CD14-positive monocyte (primary cell): ENCODE data around the gene CD93. TPM values are rescaled to one million over a fixed set of nuclear protein-coding genes. Genes with fewer than 3 reads are reported as not detected.

Experiments
- DNase-seq, 3 donors: peaks; one replicate each; pipeline ENCODE4 v3.0.0-alpha.2; 2011 to 2022
- H2AFZ ChIP-seq: 2 replicates; pipeline ENCODE4 v1.6.0; 2012; ENCODE audit warnings: mild to moderate bottlenecking, low read depth, low read length, inconsistent platforms; ENCODE audit not compliant: insufficient read depth, poor library complexity, severe bottlenecking
- H3K27ac ChIP-seq, 2 donors: 1 replicate in 1 of 2; 2 replicates in 1 of 2; pipeline ENCODE4 v1.5.1; 2012 to 2013; ENCODE audit warnings: low read length in 2 of 2, control low read depth in 1 of 2, inconsistent platforms in 1 of 2, low read depth in 1 of 2, mild to moderate bottlenecking in 1 of 2
- H3K27me3 ChIP-seq, 2 donors: one replicate each; pipeline versions ENCODE4 v1.6.0 to v1.6.1; 2011 to 2013; ENCODE audit warnings: low read length in 2 of 2; ENCODE audit not compliant: control insufficient read depth in 2 of 2, insufficient read depth in 2 of 2
- H3K36me3 ChIP-seq, 2 donors: replicated peaks in 1 of 2; 1 replicate in 1 of 2; 2 replicates in 1 of 2; pipeline versions ENCODE4 v1.5.1 to v1.6.1; 2012 to 2013; ENCODE audit warnings: low read length in 2 of 2, control low read depth in 1 of 2, inconsistent platforms in 1 of 2, mild to moderate bottlenecking in 1 of 2; ENCODE audit not compliant: insufficient read depth in 2 of 2, control insufficient read depth in 1 of 2
- H3K4me1 ChIP-seq, 2 donors: 1 replicate in 1 of 2; 2 replicates in 1 of 2; pipeline versions ENCODE4 v1.5.1 to v1.6.1; 2012 to 2013; ENCODE audit warnings: low read length in 2 of 2, control low read depth in 1 of 2, inconsistent platforms in 1 of 2, mild to moderate bottlenecking in 1 of 2, moderate library complexity in 1 of 2; ENCODE audit not compliant: insufficient read depth in 2 of 2, control insufficient read depth in 1 of 2
- H3K4me2 ChIP-seq: replicated peaks from 2 replicates; pipeline ENCODE3; 2012; ENCODE audit warnings: low read length, moderate library complexity, mild to moderate bottlenecking; ENCODE audit not compliant: poor library complexity, severe bottlenecking; ENCODE audit errors: extremely low read depth
- H3K4me3 ChIP-seq, 3 experiments: fragments of 200-600 bp in 1 of 3; sonication (generic) in 1 of 3; replicated peaks in 1 of 3; 1 replicate in 2 of 3; 2 replicates in 1 of 3; pipeline ENCODE4 v1.5.1; 2011 to 2013; ENCODE audit warnings: low read length in 3 of 3, mild to moderate bottlenecking in 3 of 3, control low read depth in 2 of 3, low read depth in 2 of 3, inconsistent platforms in 1 of 3, moderate library complexity in 1 of 3
- H3K79me2 ChIP-seq: 2 replicates; pipeline ENCODE4 v1.6.0; 2012; ENCODE audit warnings: mild to moderate bottlenecking, control low read depth, inconsistent platforms, low read length, moderate library complexity; ENCODE audit not compliant: insufficient read depth
- H3K9ac ChIP-seq: 2 replicates; pipeline ENCODE4 v1.6.0; 2017; ENCODE audit warnings: low read length, mild to moderate bottlenecking; ENCODE audit not compliant: insufficient read depth, poor library complexity, severe bottlenecking
- H3K9me3 ChIP-seq, 2 donors: replicated peaks in 1 of 2; 1 replicate in 1 of 2; 2 replicates in 1 of 2; pipeline versions ENCODE4 v1.5.1 to v1.6.1; 2012 to 2013; ENCODE audit warnings: low read length in 2 of 2, control low read depth in 1 of 2; ENCODE audit not compliant: control insufficient read depth in 1 of 2, insufficient read depth in 1 of 2
- H4K20me1 ChIP-seq: 2 replicates; pipeline ENCODE4 v1.6.0; 2012; ENCODE audit warnings: mild to moderate bottlenecking, low read length, control low read depth, moderate library complexity; ENCODE audit not compliant: insufficient read depth
- H3K27ac Mint-ChIP-seq, 7 donors: one replicate each; pipeline ENCODE4 v1.8.0; 2020; ENCODE audit warnings: mild to moderate bottlenecking in 7 of 7, mixed read lengths in 7 of 7, moderate library complexity in 6 of 7, inconsistent platforms in 2 of 7
- H3K27me3 Mint-ChIP-seq, 3 donors: one replicate each; pipeline ENCODE4 v1.8.0; 2021 to 2022; ENCODE audit warnings: low read depth in 3 of 3, mild to moderate bottlenecking in 3 of 3, mixed read lengths in 3 of 3, moderate library complexity in 3 of 3, inconsistent platforms in 1 of 3
- H3K36me3 Mint-ChIP-seq, 2 donors: one replicate each; pipeline ENCODE4 v1.8.0; 2020; ENCODE audit warnings: mixed read lengths in 2 of 2, inconsistent platforms in 1 of 2, mild to moderate bottlenecking in 1 of 2
- H3K4me1 Mint-ChIP-seq: one replicate; pipeline ENCODE4 v1.8.0; 2020; ENCODE audit warnings: mild to moderate bottlenecking, mixed read lengths
- H3K4me3 Mint-ChIP-seq, 2 donors: one replicate each; pipeline ENCODE4 v1.8.0; 2020; ENCODE audit warnings: mild to moderate bottlenecking in 2 of 2, mixed read lengths in 2 of 2, moderate library complexity in 1 of 2
- H3K9me3 Mint-ChIP-seq, 7 donors: one replicate each; pipeline ENCODE4 v1.8.0; 2020 to 2022; ENCODE audit warnings: mixed read lengths in 7 of 7, mild to moderate bottlenecking in 6 of 7, moderate library complexity in 6 of 7, inconsistent platforms in 2 of 7
- CTCF ChIP-seq: fragments of 200-600 bp; IDR thresholded peaks from one replicate; pipeline ENCODE4 v1.8.0; 2022; ENCODE audit warnings: antibody characterized with exemption, mild to moderate bottlenecking
- WGBS: methylation state at CpG from one replicate; pipeline ENCODE4 v1.1.5; 2013; ENCODE audit warnings: missing lambda C conversion rate; ENCODE audit not compliant: insufficient coverage; 5-methylcytosine and 5-hydroxymethylcytosine counted together
- intact Hi-C, 2 donors: fragments of 100-400 bp; cut with micrococcal nuclease; formaldehyde crosslinking; loops; one replicate each; pipeline versions ENCODE4 v1.15.0 to v1.15.1; 2023
- polyA plus RNA-seq, 3 donors: library from polyadenylated mRNA; depleted of rRNA in 1 of 3; unstranded in 2 of 3; stranded (reverse) in 1 of 3; fragments of 300-500 nt in 2 of 3; fragments of >200 nt in 1 of 3; fragmentation: Illumina TruSeq in 2 of 3; gene quantifications; 1 replicate in 2 of 3; 2 replicates in 1 of 3; pipeline ENCODE4 v1.2.3, GENCODE V29; 2012 to 2021

Gene CD93
- polyA plus RNA-seq, 3 donors, result 26.0 to 170 (median 48.9) TPM

- no peaks in the 10 kb centered on the region for H3K79me2 ChIP-seq
- peaks cover 50 to 61% of the 10 kb centered on the region in 2 donors for H3K36me3 Mint-ChIP-seq
- no peaks in the 10 kb centered on the region for H3K9me3 ChIP-seq
- H3K4me3 Mint-ChIP-seq, result no peak overlapping the region
- no peaks in the 10 kb centered on the region for H3K4me1 ChIP-seq
- H2AFZ ChIP-seq, result no peak overlapping the region
- TF ChIP-seq CTCF, result no peak
- no CpG with 5 or more reads among the region's 3 CpGs for WGBS
- peaks cover 17 to 39% of the 10 kb centered on the region in 2 donors for H3K36me3 ChIP-seq
- peaks cover 4% of the 10 kb centered on the region for H3K4me1 Mint-ChIP-seq
- no peak overlapping the region for H3K4me2 ChIP-seq
- DNase-seq, result no peak
- peaks cover 0 to 2% (median 0%) of the 10 kb centered on the region in 3 donors for H3K27me3 Mint-ChIP-seq
- H3K27ac Mint-ChIP-seq, result peak overlapping the region in 1 of 7 donors; percentile 41
- peaks cover 16% of the 10 kb centered on the region for H4K20me1 ChIP-seq
- no peak overlapping the region for H3K4me3 ChIP-seq
- intact Hi-C loops, result no loop called here
- peaks cover 0 to 2% (median 0%) of the 10 kb centered on the region in 7 donors for H3K9me3 Mint-ChIP-seq
- no peaks in the 10 kb centered on the region for H3K27me3 ChIP-seq
- H3K27ac ChIP-seq, result no peak overlapping the region
- H3K9ac ChIP-seq, result no peak overlapping the region
Measured at GRCh38 chr20:23071398-23071797, 14.7 kb downstream of the CD93 start.

GRCh38 chr20:23069108-23069507 is 17.0 kb downstream of the CD93 start:
- H4K20me1 ChIP-seq, result peaks cover 7% of the 10 kb centered on the region
- no peak overlapping the region for H3K4me3 ChIP-seq
- WGBS, result no CpG with 5 or more reads among the region's 2 CpGs
- H3K9ac ChIP-seq, result no peak overlapping the region
- H3K79me2 ChIP-seq, result no peaks in the 10 kb centered on the region
- no peaks in the 10 kb centered on the region for H3K27me3 ChIP-seq
- H3K9me3 ChIP-seq, result no peaks in the 10 kb centered on the region
- Mint-ChIP-seq H3K4me3 (no peak overlapping the region), H3K4me1 (peaks cover 5% of the 10 kb centered on the region), H3K27ac (no peak overlapping the region), H3K9me3 (peaks cover 0 to 2% (median 0%) of the 10 kb centered on the region in 7 donors), H3K36me3 (peaks cover 30 to 39% of the 10 kb centered on the region in 2 donors), H3K27me3 (peaks cover 0 to 2% (median 0%) of the 10 kb centered on the region in 3 donors)
- H3K36me3 ChIP-seq, result peaks cover 6 to 24% of the 10 kb centered on the region in 2 donors
- peaks cover 0 to under 1% of the 10 kb centered on the region in 2 donors for H3K4me1 ChIP-seq
- no peak overlapping the region for H2AFZ ChIP-seq
- no peak for DNase-seq
- no peak for TF ChIP-seq CTCF
- H3K4me2 ChIP-seq, result no peak overlapping the region
- H3K27ac ChIP-seq, result no peak overlapping the region
- intact Hi-C loops, result no loop called here
